HG02943 (cell line): ENCODE measurements around the gene NMNAT3.
"Not testable (repeated sequence)": the region's sequence is repeated elsewhere in the genome, so short reads cannot be mapped to it uniquely, and the experiment has no call there.

ENCODE experiments used
- ATAC-seq: cut with Tn5 transposase; IDR thresholded peaks from one replicate; pipeline ENCODE4 v1.9.1; 2021; ENCODE audit warnings: mild to moderate bottlenecking, low read depth, moderate library complexity; ENCODE audit not compliant: unreplicated experiment

The NMNAT3 gene

DNA sequence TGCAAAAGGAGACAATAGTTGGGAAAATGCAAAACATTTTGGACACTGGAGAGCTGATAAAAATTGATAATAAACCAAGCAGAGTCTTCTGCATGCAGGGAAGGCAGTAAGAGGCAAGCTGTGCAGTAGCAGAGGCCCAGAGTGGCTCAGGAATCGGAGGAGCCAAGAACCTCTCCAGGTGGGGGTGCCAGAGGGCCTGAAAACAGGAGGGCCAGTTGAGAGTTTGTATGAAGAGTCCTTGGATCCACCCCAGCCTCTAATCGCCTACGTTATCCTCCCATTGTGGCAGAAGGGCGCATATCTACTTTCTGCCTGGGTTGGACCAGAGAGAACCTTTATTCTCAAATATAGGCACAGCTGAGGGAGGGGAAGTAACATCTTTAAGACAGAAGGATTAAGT, 89.3 kb downstream of the NMNAT3 start:
- ATAC-seq: no peak

- no peak for ATAC-seq
Observed at GRCh38 chr3:139587797-139588196, 90.0 kb downstream of the NMNAT3 start.

- ATAC-seq: no peak
Observed at GRCh38 chr3:139586420-139587017, 91.3 kb downstream of the NMNAT3 start.

DNA sequence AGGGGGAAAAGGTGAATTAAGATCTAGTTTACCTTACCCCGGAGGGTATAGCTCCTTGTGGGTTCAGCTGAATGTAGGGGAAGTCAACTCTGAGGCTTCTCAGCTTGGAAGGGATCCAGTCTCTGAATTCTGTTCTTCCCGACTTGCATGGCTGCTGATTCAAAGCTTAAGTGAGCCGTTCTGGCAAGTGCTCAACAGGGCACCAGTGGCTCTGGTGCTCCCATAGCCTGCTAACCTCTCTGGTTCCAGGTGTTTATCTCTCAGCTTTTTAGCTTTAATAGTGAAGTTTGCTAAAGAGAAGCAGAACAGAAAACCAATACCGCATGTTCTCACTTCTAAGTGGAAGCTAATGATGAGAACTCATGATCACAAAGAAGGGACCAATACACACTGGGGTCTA, 92.0 kb downstream of the NMNAT3 start:
- ATAC-seq: no peak

DNA sequence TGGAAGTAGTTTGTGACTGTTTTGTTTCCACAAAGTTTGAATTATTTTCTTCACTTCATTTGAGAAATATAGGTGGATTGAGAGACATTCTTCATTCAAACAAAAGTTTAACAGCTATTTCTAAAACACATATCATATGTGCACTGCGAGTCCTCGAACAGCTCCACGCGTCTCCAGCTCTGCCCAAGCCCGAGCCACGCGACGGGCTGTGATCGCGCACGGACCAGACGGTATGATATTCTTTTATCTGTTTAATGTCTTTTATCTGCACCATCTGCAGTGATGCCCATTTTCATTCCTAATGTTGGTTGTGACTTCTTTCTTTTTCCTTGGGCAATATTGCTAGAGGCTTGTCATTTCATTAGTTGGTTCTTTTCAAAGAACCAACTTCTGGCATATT, 94.1 kb downstream of the NMNAT3 start:
- not testable (repeated sequence) for ATAC-seq

DNA sequence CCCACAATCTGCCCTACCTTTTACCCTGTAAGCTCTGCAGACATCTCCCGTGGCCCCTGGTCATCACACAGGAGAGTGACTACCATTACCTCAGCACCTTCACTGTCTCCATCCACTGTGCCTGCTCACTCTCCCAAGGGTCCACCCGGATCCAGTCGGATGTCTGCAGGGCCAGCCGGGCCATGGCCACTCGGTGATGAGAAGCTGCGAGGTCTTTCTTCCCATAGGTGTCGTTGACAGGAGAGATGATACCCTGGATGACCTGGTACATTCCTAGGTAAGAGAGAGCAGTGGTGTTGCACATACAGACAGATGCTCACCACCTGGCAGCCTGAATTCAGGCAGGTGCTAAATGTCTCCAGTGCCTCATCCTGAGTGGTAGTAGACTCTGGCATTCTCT, 99.0 kb downstream of the NMNAT3 start:
- no peak for ATAC-seq

DNA sequence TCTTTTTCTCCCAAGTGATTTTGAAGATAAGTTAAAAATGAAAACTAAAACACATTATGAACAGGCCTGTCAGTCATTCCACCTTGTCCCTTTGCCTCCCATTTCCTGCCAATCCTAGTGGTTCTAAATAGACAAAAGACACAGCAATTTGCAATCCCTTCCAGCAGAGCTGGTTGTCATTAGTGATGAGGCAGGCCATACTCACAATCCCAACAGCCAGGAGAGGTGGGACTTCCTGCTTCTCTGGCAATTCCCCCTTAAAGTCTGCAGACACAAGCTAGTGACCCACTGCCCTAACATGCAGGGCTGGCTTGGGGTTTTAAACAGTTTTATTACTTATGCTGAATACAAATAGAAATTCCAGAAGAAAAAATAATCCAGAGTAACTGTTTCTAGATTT, 99.9 kb downstream of the NMNAT3 start:
- ATAC-seq: no peak

DNA sequence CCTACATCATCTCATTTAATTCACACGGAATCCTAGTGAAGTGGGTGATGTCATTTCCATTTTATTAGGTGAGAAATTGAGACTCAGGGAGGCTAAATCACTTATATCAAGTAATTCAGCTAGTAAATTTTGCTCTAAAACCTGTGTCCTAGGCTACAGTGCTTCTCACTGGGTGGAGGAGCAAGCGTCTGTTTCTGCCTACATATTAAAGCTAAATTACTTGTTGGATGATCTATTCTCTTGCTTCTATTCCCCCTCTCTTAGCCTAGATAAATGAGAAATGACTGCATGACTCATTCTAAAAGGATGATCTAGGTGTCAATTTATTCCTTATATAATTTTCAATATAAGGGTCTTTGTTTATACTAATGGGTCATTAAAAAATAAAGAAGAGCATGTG, 100.4 kb downstream of the NMNAT3 start:
- ATAC-seq: no peak

GRCh38 chr3:139574026-139574947, 103.5 kb downstream of the NMNAT3 start:
- no peak for ATAC-seq

DNA sequence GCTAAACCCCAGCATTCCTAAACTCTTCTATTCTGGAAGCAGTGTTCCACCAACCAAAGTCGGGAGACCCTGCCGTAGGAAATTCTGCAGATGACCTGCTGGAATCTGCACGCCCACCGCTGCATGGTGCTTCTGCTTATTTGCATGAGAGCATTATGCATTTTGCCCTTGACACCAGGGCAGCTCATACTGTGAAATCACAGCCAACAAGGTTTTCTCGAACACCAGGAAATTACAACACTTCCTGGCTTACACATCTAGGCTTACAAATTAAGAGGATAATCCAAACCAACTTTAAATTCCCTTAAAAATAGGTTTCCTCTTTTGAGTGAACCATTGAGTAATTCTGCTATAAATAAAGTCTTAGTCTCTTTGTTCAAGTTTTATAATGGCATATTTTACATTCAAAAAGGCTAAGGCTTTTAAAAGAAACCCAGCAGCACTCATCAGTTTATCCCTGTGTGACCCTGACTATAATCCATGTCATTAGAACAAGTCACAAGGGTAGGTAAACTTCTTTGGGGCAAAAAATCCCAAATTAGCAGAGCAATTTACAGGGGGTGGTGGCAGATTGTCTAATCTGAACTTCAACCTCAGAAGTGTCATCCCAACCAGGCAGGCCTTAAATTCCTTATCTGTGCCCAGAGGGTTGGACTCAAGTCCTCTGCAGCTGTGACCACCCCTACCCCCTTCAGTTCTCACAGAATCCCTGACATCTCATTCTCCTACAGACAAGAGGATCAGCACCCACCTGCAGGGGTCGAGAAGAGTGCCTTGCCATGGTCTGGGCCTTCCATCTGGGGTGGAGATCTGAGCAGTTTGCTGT, 104.7 kb downstream of the NMNAT3 start:
- no peak for ATAC-seq

- no peak for ATAC-seq
Observed at GRCh38 chr3:139571711-139572110, 106.1 kb downstream of the NMNAT3 start.

- no peak for ATAC-seq
Observed at GRCh38 chr3:139564294-139564861, 113.4 kb downstream of the NMNAT3 start.

- no peak for ATAC-seq
Observed at GRCh38 chr3:139561959-139562676, 115.7 kb downstream of the NMNAT3 start.

DNA sequence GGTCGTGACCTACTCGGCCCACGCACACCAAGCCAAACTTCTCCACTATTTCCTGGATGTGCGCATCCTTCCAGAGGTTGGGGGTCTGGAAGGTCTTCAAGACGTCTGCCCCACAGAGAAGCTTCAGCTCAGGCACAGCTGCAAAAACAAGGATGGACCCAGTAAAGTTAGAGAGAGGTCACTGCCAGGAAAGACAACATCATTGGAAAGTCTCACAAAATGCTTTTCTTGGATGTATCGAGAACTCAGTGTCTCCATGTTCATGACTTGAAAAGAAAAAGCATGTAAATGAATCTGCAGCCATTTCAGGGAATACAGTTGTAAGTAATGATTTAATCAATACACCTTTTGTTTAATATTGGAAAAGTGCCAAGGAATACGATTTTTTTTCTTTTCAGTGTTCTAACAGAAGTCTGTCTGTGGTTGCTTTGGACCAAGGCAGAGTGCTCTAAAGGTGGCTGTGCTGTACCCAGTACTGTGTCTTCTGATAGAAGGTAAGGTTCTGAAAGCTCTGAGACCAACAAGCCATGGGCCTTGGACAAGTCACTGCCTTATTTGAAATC, 116.4 kb downstream of the NMNAT3 start:
- no peak for ATAC-seq

DNA sequence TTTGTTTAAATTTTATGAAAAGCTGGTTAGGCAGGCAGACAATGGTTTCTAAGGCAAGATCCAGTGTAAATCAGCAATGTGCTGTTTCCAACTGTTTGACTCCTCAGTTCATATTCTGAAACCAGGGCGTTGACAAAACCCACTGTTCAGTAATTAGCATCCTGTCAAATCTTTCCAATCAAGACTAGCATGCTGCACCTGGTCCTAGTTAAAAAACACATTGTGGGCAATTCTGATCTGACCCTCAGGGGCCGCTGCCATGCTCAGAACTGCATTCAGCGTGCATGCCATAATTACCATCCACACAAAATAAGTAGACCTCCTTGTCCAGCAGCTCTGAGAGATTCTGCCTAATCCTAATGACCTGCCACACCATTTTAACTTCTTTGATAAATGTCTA, 117.4 kb downstream of the NMNAT3 start:
- ATAC-seq: no peak

- no peak for ATAC-seq
Observed at GRCh38 chr3:139559541-139559940, 118.2 kb downstream of the NMNAT3 start.

DNA sequence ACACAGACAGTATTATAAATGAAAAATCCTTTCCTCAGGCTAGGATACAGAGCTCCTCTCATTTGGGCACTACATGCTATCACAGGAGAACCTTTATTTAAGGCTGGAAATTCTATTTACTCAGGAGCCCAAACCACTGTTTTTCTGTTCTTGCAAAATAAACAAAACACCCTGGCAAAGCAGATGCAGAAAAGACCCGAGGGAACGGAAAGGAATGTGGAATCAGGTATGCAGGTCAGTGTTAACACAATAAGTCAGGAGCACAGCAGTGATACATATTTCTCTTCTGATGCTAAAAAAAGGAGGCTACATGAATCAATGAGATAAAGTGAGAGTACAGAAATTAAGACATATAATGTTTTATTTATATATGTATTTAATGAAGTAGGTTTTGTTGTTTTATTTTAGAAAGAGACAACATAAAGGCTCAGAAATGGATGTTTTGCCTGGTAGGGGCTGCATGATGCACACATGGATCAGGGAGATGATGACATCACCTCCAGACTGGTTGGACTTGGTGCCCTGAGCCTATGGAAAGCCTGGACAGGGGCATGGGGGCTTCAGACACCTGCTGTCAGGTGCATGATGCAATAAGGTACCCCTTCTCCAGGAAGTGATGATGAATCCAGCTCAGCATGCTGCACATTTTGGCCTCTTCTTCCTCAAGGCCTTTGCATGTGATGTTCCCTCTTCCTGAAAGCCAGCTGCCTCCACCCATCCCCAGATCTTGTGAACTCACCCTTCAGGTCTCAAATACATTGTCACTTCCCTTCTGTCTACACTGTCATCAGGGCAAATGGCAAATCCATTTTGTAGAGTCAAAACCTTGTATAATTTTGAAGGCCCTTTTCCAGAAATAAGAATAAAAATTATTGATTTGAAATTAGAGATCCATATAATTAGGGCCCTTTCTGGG, 119.2 kb downstream of the NMNAT3 start:
- ATAC-seq: no peak

DNA sequence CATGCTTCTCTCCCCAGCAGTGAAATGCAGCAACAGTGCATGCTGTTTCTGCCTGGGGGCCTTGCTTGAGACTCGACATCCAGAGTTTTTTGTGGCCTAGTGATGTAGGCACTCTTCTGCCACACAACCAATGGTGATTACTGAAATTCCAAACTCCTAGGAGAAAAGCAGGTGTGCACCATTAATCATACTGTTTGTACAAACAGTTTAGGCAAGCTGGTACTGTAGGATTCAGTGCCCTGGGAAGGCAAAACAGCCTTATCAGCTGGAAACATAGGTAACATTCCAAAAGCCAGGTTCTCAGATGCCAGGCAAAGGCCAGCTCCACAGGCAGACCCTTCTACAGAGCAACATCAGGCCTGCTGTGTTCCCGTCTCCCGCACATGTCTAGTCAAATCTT, 120.7 kb downstream of the NMNAT3 start:
- ATAC-seq: no peak

DNA sequence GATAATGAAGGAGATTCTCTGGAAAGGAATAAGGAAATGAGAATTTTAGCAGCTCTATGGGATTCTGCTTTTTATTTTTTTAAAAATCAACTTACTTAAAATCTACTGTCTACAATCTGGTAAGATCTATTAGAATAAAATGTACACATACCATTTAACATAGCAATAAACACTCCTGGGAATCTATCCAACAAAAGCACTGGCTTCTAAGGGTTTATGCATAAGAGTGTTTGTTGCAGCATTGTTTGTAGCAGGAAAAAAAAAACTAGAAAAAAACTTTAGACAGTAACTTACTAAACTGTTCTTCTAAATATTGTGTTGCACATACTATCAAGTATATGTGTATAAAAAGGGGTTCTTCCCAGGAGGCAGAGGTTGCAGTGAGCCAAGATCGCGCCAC, 122.5 kb downstream of the NMNAT3 start:
- no peak for ATAC-seq
